Measurements from ENCODE around the gene MTRF1L. TPM values are rescaled to one million over a fixed set of nuclear protein-coding genes. Genes with fewer than 3 reads are reported as not detected.

Gene MTRF1L
- total RNA-seq, 1 experiment from 2014 or later = 26.5 TPM

DNA sequence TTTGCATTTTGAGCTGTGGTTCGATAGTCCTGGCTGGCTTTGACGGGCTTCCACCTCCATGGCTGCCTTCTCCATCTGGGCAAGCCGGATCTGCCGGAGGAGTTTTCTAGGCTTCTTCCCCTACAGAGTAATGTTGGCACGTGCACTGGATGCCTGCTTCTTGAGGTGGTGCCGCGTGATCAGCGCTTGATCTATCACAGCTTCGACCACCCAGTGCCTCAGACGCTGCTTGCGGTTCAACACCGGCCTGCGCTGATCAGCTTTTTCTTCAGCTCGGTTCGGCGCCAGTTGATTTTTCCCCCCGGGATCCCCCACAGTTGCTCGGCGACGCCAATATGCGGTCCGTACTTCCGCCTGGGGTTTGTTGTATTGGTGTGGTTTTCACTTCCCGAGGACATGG lies 43.2 kb downstream of the MTRF1L start:
- no CpG with 5 or more reads among the region's 24 CpGs for WGBS (ENCODE audit: extremely low coverage, insufficient read length, low lambda C conversion rate)
- Histone ChIP-seq H3K79me1 (ENCODE audit: insufficient read depth, low read depth, low read length, poor library complexity, severe bottlenecking) (no peaks in the 10 kb centered on the region), H3K27me3 (ENCODE audit: insufficient read depth, low read length) (no peaks in the 10 kb centered on the region), H2BK12ac (ENCODE audit: insufficient read length, low read depth, low read length) (no peak overlapping the region), H3K18ac (ENCODE audit: insufficient read length, low read depth, low read length) (no peak overlapping the region), H3K4me2 (ENCODE audit: insufficient read depth, insufficient read length, low read length) (no peak overlapping the region), H2BK15ac (ENCODE audit: low read depth, low read length) (no peak overlapping the region), H3K4ac (ENCODE audit: low read depth, low read length) (no peak overlapping the region), H3K56ac (ENCODE audit: insufficient read length, low read depth, low read length) (no peak overlapping the region), H3K79me2 (ENCODE audit: insufficient read depth, low read length) (no peaks in the 10 kb centered on the region), H3T11ph (ENCODE audit: low read length) (no peak overlapping the region), H3K27ac (ENCODE audit: insufficient read length, low read depth, low read length) (no peak overlapping the region), H4K8ac (replicated peaks; ENCODE audit: insufficient read length, low read depth, low read length) (no peak overlapping the region), H3K14ac (ENCODE audit: insufficient read depth, low read length) (no peak overlapping the region), H3K23ac (ENCODE audit: insufficient read length, low read depth, low read length) (no peak overlapping the region), H4K5ac (ENCODE audit: insufficient read length, low read depth, low read length) (no peak overlapping the region), H2BK120ac (ENCODE audit: low read depth, low read length, poor library complexity, severe bottlenecking) (no peak overlapping the region), H2BK5ac (ENCODE audit: insufficient read length, low read length) (no peak overlapping the region), H4K20me1 (ENCODE audit: control insufficient read depth, insufficient read depth, insufficient read length) (no peaks in the 10 kb centered on the region), H4K91ac (ENCODE audit: insufficient read length, low read depth, low read length) (no peak overlapping the region), H3K4me1 (ENCODE audit: insufficient read depth, low read length) (no peaks in the 10 kb centered on the region), H3K9me3 (ENCODE audit: control insufficient read depth, low read depth, low read length) (no peaks in the 10 kb centered on the region), H3K23me2 (ENCODE audit: insufficient read length, low read depth, low read length, poor library complexity, severe bottlenecking) (no peaks in the 10 kb centered on the region), H3K9ac (ENCODE audit: extremely low read depth, insufficient read length, low read length) (no peak overlapping the region), H2BK20ac (ENCODE audit: low read depth, low read length, poor library complexity, severe bottlenecking) (no peak overlapping the region), H2AFZ (ENCODE audit: low read length) (no peak overlapping the region), H2AK5ac (ENCODE audit: insufficient read length, low read length) (no peak overlapping the region)
- DNase-seq = no peak
- H3K27me3 Mint-ChIP-seq (ENCODE audit: low read depth) = peaks cover 2% of the 10 kb centered on the region; the same call in 1 of the 2 replicates
- no peak overlapping the region; a peak in 1 of 7 replicates for H3K27ac Mint-ChIP-seq
- TF ChIP-seq, protein P1, sequence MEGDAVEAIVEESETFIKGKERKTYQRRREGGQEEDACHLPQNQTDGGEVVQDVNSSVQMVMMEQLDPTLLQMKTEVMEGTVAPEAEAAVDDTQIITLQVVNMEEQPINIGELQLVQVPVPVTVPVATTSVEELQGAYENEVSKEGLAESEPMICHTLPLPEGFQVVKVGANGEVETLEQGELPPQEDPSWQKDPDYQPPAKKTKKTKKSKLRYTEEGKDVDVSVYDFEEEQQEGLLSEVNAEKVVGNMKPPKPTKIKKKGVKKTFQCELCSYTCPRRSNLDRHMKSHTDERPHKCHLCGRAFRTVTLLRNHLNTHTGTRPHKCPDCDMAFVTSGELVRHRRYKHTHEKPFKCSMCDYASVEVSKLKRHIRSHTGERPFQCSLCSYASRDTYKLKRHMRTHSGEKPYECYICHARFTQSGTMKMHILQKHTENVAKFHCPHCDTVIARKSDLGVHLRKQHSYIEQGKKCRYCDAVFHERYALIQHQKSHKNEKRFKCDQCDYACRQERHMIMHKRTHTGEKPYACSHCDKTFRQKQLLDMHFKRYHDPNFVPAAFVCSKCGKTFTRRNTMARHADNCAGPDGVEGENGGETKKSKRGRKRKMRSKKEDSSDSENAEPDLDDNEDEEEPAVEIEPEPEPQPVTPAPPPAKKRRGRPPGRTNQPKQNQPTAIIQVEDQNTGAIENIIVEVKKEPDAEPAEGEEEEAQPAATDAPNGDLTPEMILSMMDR (conservative IDR thresholded peaks at IDR 0.05) = no peak
- peaks cover 0 to 2% of the 10 kb centered on the region in 2 experiments; a peak in 1 of 4 replicates for H3K4me1 Mint-ChIP-seq
- no peaks in the 10 kb centered on the region for H3K36me3 Mint-ChIP-seq (ENCODE audit: insufficient read depth in 1 of 3, low read depth in 3 of 3)
- no peak overlapping the region for H3K4me3 Mint-ChIP-seq
- H3K9me3 Mint-ChIP-seq = no peaks in the 10 kb centered on the region; a peak in 1 of 5 replicates

All from H9 (cell line).